ENCODE measurements around the gene REEP1. TPM values are rescaled to one million over a fixed set of nuclear protein-coding genes. Genes with fewer than 3 reads are reported as not detected.

REEP1 gene
- polyA plus RNA-seq, 1 donor (not counting 4 experiments of a cell fraction or from before 2014, with no cell fraction given): 0.30 TPM

DNA sequence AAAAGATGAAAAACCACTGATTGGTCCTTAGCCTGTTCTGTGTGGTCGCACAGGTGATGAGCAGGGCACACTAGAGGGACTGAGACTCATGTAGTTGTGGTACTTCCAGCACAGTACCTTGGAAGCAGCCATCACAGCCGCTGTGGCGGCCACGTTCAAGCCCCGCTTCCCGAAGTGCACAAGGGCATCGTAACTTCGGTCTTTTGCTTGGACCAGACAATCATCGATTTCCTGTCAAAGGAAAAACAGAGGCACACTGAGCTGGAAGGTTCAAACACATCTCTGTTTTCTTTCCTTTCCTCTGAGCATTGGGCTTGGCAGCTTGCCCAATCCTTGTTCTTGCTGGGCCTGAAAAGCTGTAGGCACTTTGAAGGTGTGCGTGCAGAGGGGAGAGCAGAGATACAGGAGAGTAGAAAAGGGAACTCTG is 85.6 kb downstream of the REEP1 start:
- H3K79me2 ChIP-seq (ENCODE audit: control insufficient read depth, insufficient read depth, low read length): no peaks in the 10 kb centered on the region
- H3K27me3 ChIP-seq (ENCODE audit: control insufficient read depth, extremely low read depth, insufficient read depth, low read length): no peaks in the 10 kb centered on the region
- no peak overlapping the region for H3K4me2 ChIP-seq (ENCODE audit: control insufficient read depth, extremely low read depth, insufficient read depth, low read depth, low read length)
- no peaks in the 10 kb centered on the region for H3K36me3 ChIP-seq (ENCODE audit: control insufficient read depth in 2 of 2, extremely low read depth in 1 of 2, insufficient read depth in 2 of 2, low read length in 2 of 2)
- no peak overlapping the region for H3K27ac ChIP-seq (ENCODE audit: control insufficient read depth, insufficient read depth, low read length)
- H3K4me1 ChIP-seq (ENCODE audit: control insufficient read depth, extremely low read depth, insufficient read depth, low read length): peaks cover 13% of the 10 kb centered on the region
- no peak overlapping the region for H2AFZ ChIP-seq (ENCODE audit: control insufficient read depth, low read length)
- no peaks in the 10 kb centered on the region for H3K9me3 ChIP-seq (ENCODE audit: control insufficient read depth, low read depth, low read length)
- TF ChIP-seq EZH2 (IDR thresholded peaks at IDR 0.05; ENCODE audit: low read length): no peak
- TF ChIP-seq, protein P1, sequence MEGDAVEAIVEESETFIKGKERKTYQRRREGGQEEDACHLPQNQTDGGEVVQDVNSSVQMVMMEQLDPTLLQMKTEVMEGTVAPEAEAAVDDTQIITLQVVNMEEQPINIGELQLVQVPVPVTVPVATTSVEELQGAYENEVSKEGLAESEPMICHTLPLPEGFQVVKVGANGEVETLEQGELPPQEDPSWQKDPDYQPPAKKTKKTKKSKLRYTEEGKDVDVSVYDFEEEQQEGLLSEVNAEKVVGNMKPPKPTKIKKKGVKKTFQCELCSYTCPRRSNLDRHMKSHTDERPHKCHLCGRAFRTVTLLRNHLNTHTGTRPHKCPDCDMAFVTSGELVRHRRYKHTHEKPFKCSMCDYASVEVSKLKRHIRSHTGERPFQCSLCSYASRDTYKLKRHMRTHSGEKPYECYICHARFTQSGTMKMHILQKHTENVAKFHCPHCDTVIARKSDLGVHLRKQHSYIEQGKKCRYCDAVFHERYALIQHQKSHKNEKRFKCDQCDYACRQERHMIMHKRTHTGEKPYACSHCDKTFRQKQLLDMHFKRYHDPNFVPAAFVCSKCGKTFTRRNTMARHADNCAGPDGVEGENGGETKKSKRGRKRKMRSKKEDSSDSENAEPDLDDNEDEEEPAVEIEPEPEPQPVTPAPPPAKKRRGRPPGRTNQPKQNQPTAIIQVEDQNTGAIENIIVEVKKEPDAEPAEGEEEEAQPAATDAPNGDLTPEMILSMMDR (optimal IDR thresholded peaks at IDR 0.05 in 1 of 3, IDR thresholded peaks at IDR 0.05 in 1 of 3, conservative IDR thresholded peaks at IDR 0.05 in 1 of 3; ENCODE audit: extremely low read depth in 1 of 3, insufficient read depth in 2 of 3, low read length in 3 of 3): no peak
- DNase-seq (ENCODE audit: low read depth, low spot score) (no peak), FAIRE-seq (no peak)
- no peak overlapping the region for H3K4me3 ChIP-seq (ENCODE audit: control insufficient read depth in 2 of 3, extremely low read depth in 1 of 3, insufficient read depth in 2 of 3, low read depth in 1 of 3, low read length in 3 of 3)
- no peak overlapping the region for H3K9ac ChIP-seq (ENCODE audit: control insufficient read depth, extremely low read depth, insufficient read depth, low read length)
- no peaks in the 10 kb centered on the region for H4K20me1 ChIP-seq (ENCODE audit: control insufficient read depth, extremely low read depth, insufficient read depth, low read length)
- no peaks in the 10 kb centered on the region for H3K9me1 ChIP-seq (ENCODE audit: control insufficient read depth, extremely low read depth, insufficient read depth, low read length)
- dilution Hi-C loops (cut with MboI; ENCODE audit: extremely low pct_ligation_motif_present, low sequenced_read_pairs): no loop called here

DNA sequence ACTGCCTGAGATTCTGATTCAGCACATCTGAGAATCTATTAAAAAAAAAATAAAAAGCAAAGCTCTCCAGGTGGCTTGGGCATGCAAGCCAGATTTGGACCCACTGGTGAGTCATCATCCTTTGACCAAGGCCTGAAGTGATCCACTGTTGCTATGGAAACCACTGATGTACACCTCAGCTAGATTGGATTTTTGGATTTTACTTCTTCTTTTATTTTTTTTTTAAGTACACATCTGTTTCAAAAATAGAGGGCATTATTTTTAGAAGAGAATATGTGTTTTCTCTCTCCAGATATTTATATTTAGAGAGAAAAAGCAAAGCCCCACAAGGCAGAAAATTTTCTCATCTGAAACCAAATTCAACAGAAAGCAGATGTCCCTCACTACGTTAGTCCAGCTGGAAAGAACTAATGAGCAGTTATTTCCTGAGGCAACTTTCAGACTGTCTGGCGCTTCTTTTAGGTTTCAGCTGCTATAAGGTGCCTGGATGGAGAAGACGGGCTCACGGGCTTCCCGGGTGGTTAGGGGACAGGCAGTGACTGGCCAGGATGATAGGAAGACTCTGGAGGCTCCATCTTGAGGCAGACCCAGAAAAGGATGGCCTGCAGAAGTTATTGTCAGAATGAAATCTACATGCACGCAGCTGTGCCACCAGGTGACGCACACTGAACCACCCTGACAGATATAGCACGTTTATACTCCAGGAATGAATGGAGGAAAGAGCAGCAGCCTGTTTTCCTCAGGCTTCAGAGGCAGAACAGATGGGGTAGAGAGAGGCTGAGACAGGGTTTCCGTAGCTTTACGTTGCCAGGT is 87.6 kb downstream of the REEP1 start:
- Histone ChIP-seq H3K36me3 (ENCODE audit: control insufficient read depth in 2 of 2, extremely low read depth in 1 of 2, insufficient read depth in 2 of 2, low read length in 2 of 2) (no peaks in the 10 kb centered on the region), H3K9me1 (ENCODE audit: control insufficient read depth, extremely low read depth, insufficient read depth, low read length) (no peaks in the 10 kb centered on the region), H4K20me1 (ENCODE audit: control insufficient read depth, extremely low read depth, insufficient read depth, low read length) (no peaks in the 10 kb centered on the region), H3K4me3 (ENCODE audit: control insufficient read depth in 2 of 3, extremely low read depth in 1 of 3, insufficient read depth in 2 of 3, low read depth in 1 of 3, low read length in 3 of 3) (no peak overlapping the region), H3K27ac (ENCODE audit: control insufficient read depth, insufficient read depth, low read length) (no peak overlapping the region), H3K4me2 (ENCODE audit: control insufficient read depth, extremely low read depth, insufficient read depth, low read depth, low read length) (no peak overlapping the region), H3K27me3 (ENCODE audit: control insufficient read depth, extremely low read depth, insufficient read depth, low read length) (no peaks in the 10 kb centered on the region), H3K79me2 (ENCODE audit: control insufficient read depth, insufficient read depth, low read length) (no peaks in the 10 kb centered on the region), H3K9ac (ENCODE audit: control insufficient read depth, extremely low read depth, insufficient read depth, low read length) (no peak overlapping the region), H3K9me3 (ENCODE audit: control insufficient read depth, low read depth, low read length) (no peaks in the 10 kb centered on the region), H2AFZ (ENCODE audit: control insufficient read depth, low read length) (no peak overlapping the region), H3K4me1 (ENCODE audit: control insufficient read depth, extremely low read depth, insufficient read depth, low read length) (peaks cover 4% of the 10 kb centered on the region)
- DNase-seq (ENCODE audit: low read depth, low spot score) (peak; percentile 19), FAIRE-seq (peak; percentile 39)
- no peak for TF ChIP-seq EZH2 (IDR thresholded peaks at IDR 0.05; ENCODE audit: low read length)
- TF ChIP-seq, protein P1 (optimal IDR thresholded peaks at IDR 0.05 in 1 of 3, IDR thresholded peaks at IDR 0.05 in 1 of 3, conservative IDR thresholded peaks at IDR 0.05 in 1 of 3; ENCODE audit: extremely low read depth in 1 of 3, insufficient read depth in 2 of 3, low read length in 3 of 3): peak; percentile 38 to 70 (median 47)
- dilution Hi-C loops (cut with MboI; ENCODE audit: extremely low pct_ligation_motif_present, low sequenced_read_pairs): no loop called here

All from keratinocyte (primary cell).